PC-9 (cell line): Measurements from ENCODE around the gene DNAI2. TPM values are rescaled to one million over a fixed set of nuclear protein-coding genes. Genes with fewer than 3 reads are reported as not detected.

Experiments
- BruUV-seq: library from RNA; stranded (reverse); fragments of 400-500 nt; replicated peaks from 2 replicates; lab custom pipeline; 2021; lab: Mats Ljungman, UMichigan
- CTCF ChIA-PET: fragments of 300-600 bp; sonication (Branson Sonifier 250); formaldehyde crosslinking; loops from one replicate; lab custom pipeline; 2022; ENCODE audit warnings: antibody characterized with exemption; lab: Charles Lee
- POLR2A ChIA-PET: fragments of 300-600 bp; sonication (Branson Sonifier 250); formaldehyde crosslinking; loops from one replicate; lab custom pipeline; 2022; ENCODE audit warnings: antibody characterized with exemption; ENCODE audit not compliant: unreplicated experiment; lab: Charles Lee
- DNase-seq, 2 experiments: peaks; one replicate each; pipeline versions ENCODE4 v3.0.0 to v3.0.0-alpha.2; 2015 to 2022; ENCODE audit warnings: mixed read lengths in 1 of 2
- H2AFZ ChIP-seq: fragments of 200-600 bp; sonication (generic); 2 replicates; pipeline ENCODE4 v1.8.1; 2017; ENCODE audit warnings: antibody characterized with exemption
- H3F3A ChIP-seq: fragments of 200-600 bp; sonication (generic); 2 replicates; pipeline ENCODE4 v1.8.1; 2017; ENCODE audit warnings: antibody characterized with exemption, mild to moderate bottlenecking, low read depth; ENCODE audit not compliant: insufficient read depth
- H3K27ac ChIP-seq: fragments of 200-600 bp; sonication (generic); 2 replicates; pipeline ENCODE4 v1.6.1; 2016; ENCODE audit warnings: mixed run types
- H3K27me3 ChIP-seq: fragments of 200-600 bp; sonication (generic); 2 replicates; pipeline ENCODE4 v1.6.1; 2016; ENCODE audit warnings: low read depth, mixed run types; ENCODE audit not compliant: insufficient read depth
- H3K36me3 ChIP-seq: fragments of 200-600 bp; sonication (generic); 2 replicates; pipeline ENCODE4 v1.6.1; 2016; ENCODE audit warnings: low read depth, mixed run types
- H3K4me1 ChIP-seq: fragments of 200-600 bp; sonication (generic); replicated peaks from 2 replicates; pipeline ENCODE4 v1.6.1; 2016; ENCODE audit warnings: mixed run types; ENCODE audit not compliant: insufficient read depth
- H3K4me2 ChIP-seq: fragments of 200-600 bp; sonication (generic); 2 replicates; pipeline ENCODE4 v1.6.1; 2017; ENCODE audit warnings: mixed run types
- H3K4me3 ChIP-seq: fragments of 200-600 bp; sonication (generic); 2 replicates; pipeline ENCODE4 v1.6.1; 2016; ENCODE audit warnings: mixed run types
- H3K79me2 ChIP-seq: fragments of 200-600 bp; sonication (generic); 2 replicates; pipeline ENCODE4 v1.6.1; 2017; ENCODE audit warnings: low read depth, mixed run types
- H3K9me2 ChIP-seq: fragments of 200-600 bp; sonication (generic); 2 replicates; pipeline ENCODE4 v1.8.1; 2017; ENCODE audit warnings: mild to moderate bottlenecking; ENCODE audit not compliant: insufficient read depth
- H3K9me3 ChIP-seq: fragments of 200-600 bp; sonication (generic); 2 replicates; pipeline ENCODE4 v1.8.1; 2016; ENCODE audit warnings: low read depth; ENCODE audit not compliant: insufficient read depth
- H4K20me1 ChIP-seq: fragments of 200-600 bp; sonication (generic); 2 replicates; pipeline ENCODE4 v1.8.1; 2017; ENCODE audit not compliant: insufficient read depth
- EZH2 ChIP-seq: fragments of 200-600 bp; sonication (generic); IDR thresholded peaks from 2 replicates; pipeline ENCODE4 v1.8.0; 2017; ENCODE audit warnings: antibody characterized with exemption, low read depth
- intact Hi-C: fragments of 100-400 bp; cut with micrococcal nuclease; formaldehyde crosslinking; loops from one replicate; pipeline ENCODE4 v1.10.0; 2022; ENCODE audit not compliant: unreplicated experiment
- total RNA-seq: library from RNA; stranded (reverse); gene quantifications from 2 replicates; pipeline ENCODE4 v1.2.3, GENCODE V29; 2021
- TF ChIP-seq, protein P1 (sequence below): fragments of 200-600 bp; sonication (generic); conservative IDR thresholded peaks from 2 replicates; pipeline ENCODE4 v1.6.1; 2017; ENCODE audit warnings: mixed run types, antibody characterized with exemption, mild to moderate bottlenecking, moderate library complexity

Gene DNAI2
- total RNA-seq, 1 experiment from 2014 or later: not detected

DNA sequence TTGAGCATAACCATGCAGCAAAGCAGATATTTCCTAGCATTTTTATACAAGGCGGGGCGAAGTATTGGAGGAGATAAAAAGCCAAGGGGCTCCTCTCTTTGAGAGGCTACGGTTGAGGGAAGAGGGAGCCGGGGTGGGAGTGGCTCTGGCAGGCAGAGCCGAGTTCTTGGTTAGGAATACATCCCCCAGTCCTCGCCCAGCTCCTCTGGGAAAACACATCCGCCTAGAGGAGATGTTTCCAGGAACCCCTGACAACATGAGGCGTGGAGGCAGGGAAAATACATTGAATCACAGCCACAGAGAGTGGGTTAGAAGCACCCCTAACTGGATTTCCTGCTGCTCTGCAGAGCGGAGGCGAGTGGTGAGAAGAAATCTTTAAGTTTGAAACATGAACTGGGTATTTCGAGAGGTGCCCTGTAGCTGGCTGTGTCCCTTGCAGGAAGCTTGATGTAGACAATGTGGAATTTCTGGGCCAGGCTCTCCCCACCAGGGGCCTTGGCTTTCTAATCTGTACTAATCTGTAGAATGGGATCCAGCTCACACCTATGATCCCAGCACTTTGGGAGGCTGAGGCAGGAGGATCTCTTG, 33.3 kb upstream of the DNAI2 start:
- no peak overlapping the region for H3K4me3 ChIP-seq
- BruUV-seq: no TSS peak
- no peaks in the 10 kb centered on the region for H3K79me2 ChIP-seq
- H4K20me1 ChIP-seq: no peaks in the 10 kb centered on the region
- intact Hi-C loops: no loop called here
- ChIA-PET CTCF (no interaction called here), POLR2A (no interaction called here)
- H2AFZ ChIP-seq: no peak overlapping the region
- DNase-seq: no peak
- no peaks in the 10 kb centered on the region for H3F3A ChIP-seq
- H3K27ac ChIP-seq: no peak overlapping the region
- no peaks in the 10 kb centered on the region for H3K9me2 ChIP-seq
- no peaks in the 10 kb centered on the region for H3K4me1 ChIP-seq
- no peak for TF ChIP-seq EZH2
- TF ChIP-seq, protein P1, sequence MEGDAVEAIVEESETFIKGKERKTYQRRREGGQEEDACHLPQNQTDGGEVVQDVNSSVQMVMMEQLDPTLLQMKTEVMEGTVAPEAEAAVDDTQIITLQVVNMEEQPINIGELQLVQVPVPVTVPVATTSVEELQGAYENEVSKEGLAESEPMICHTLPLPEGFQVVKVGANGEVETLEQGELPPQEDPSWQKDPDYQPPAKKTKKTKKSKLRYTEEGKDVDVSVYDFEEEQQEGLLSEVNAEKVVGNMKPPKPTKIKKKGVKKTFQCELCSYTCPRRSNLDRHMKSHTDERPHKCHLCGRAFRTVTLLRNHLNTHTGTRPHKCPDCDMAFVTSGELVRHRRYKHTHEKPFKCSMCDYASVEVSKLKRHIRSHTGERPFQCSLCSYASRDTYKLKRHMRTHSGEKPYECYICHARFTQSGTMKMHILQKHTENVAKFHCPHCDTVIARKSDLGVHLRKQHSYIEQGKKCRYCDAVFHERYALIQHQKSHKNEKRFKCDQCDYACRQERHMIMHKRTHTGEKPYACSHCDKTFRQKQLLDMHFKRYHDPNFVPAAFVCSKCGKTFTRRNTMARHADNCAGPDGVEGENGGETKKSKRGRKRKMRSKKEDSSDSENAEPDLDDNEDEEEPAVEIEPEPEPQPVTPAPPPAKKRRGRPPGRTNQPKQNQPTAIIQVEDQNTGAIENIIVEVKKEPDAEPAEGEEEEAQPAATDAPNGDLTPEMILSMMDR: no peak
- H3K36me3 ChIP-seq: no peaks in the 10 kb centered on the region
- peaks cover 90% of the 10 kb centered on the region for H3K27me3 ChIP-seq
- no peaks in the 10 kb centered on the region for H3K9me3 ChIP-seq
- H3K4me2 ChIP-seq: no peak overlapping the region

DNA sequence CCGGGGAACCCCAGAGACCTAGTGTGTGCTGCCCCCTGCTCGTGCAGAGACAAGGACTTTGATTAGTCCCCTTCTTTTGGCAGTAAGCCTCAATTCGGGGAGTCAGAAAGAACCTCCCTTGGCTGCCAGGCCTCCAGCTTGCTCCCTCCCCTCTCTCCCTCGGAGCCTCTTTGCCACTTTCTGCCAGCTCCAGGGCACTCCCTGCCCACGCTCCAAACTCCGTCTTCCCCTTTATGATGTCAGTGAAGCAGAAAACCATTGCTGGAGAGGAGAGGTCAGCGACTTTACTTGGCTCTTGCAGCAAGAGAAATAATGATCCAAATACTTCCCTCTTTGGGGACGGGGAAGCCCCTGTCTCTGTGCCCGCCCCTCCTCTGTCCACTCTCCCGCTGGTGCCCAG, 32.6 kb upstream of the DNAI2 start:
- H4K20me1 ChIP-seq: no peaks in the 10 kb centered on the region
- no TSS peak for BruUV-seq
- no peaks in the 10 kb centered on the region for H3K9me3 ChIP-seq
- H3K4me3 ChIP-seq: no peak overlapping the region
- no peaks in the 10 kb centered on the region for H3K79me2 ChIP-seq
- no peaks in the 10 kb centered on the region for H3K9me2 ChIP-seq
- ChIA-PET POLR2A (no interaction called here), CTCF (no interaction called here)
- H3F3A ChIP-seq: no peaks in the 10 kb centered on the region
- no peak overlapping the region for H3K4me2 ChIP-seq
- intact Hi-C loops: no loop called here
- no peaks in the 10 kb centered on the region for H3K4me1 ChIP-seq
- no peak overlapping the region for H2AFZ ChIP-seq
- no peak for DNase-seq
- H3K27ac ChIP-seq: no peak overlapping the region
- H3K27me3 ChIP-seq: peaks cover 91% of the 10 kb centered on the region
- no peak for TF ChIP-seq EZH2
- TF ChIP-seq, protein P1: no peak
- no peaks in the 10 kb centered on the region for H3K36me3 ChIP-seq

DNA sequence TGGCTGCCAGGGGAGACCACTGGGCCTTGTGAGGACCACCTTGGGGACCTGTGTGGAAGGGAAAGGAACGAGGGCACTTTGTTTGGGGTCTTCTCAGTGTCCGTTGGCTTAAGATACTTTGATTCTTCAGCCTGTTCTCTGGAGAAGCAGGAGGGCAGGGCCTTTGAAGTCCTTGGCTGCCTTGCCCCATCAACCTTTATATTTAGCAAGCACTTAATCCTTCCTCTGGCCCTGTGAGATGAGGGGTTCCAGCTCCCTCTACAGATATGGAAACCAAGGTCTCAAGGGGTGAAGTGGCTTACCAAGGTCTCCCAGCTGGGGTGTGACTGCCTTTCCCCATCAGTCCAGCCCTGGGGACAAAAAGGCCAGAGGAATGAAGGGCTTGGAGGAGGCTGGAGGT, 32.2 kb upstream of the DNAI2 start:
- DNase-seq: no peak
- CTCF ChIA-PET: no interaction called here
- Histone ChIP-seq H2AFZ (no peak overlapping the region), H3K4me1 (no peaks in the 10 kb centered on the region), H3K9me3 (no peaks in the 10 kb centered on the region), H4K20me1 (no peaks in the 10 kb centered on the region), H3F3A (no peaks in the 10 kb centered on the region), H3K27me3 (peaks cover 91% of the 10 kb centered on the region), H3K27ac (no peak overlapping the region), H3K79me2 (no peaks in the 10 kb centered on the region), H3K4me2 (no peak overlapping the region), H3K4me3 (no peak overlapping the region), H3K36me3 (no peaks in the 10 kb centered on the region), H3K9me2 (no peaks in the 10 kb centered on the region)
- intact Hi-C loops: no loop called here
- BruUV-seq: no TSS peak
- POLR2A ChIA-PET: no interaction called here
- TF ChIP-seq EZH2: no peak
- TF ChIP-seq, protein P1: no peak
